Thyroid gland (tissue), 4 donors: Measurements from ENCODE around the gene LAPTM4A. TPM values are rescaled to one million over a fixed set of nuclear protein-coding genes. Genes with fewer than 3 reads are reported as not detected.

ENCODE experiments used
- DNase-seq, 2 donors: peaks; one replicate each; pipeline ENCODE4 v3.0.0-alpha.2; 2019
- H3K27ac ChIP-seq, 3 donors: fragments of 200-600 bp; sonication (generic); 1 replicate in 2 of 3; 2 replicates in 1 of 3; pipeline ENCODE4 v1.5.1; 2016 to 2019; ENCODE audit warnings: mild to moderate bottlenecking in 1 of 3, moderate library complexity in 1 of 3
- H3K27me3 ChIP-seq: fragments of 200-600 bp; sonication (generic); one replicate; pipeline ENCODE4 v1.5.1; 2019
- H3K36me3 ChIP-seq, 2 donors: fragments of 200-600 bp; sonication (generic); one replicate each; pipeline ENCODE4 v1.5.1; 2016 to 2019
- H3K4me1 ChIP-seq, 2 donors: fragments of 200-600 bp; sonication (generic); one replicate each; pipeline ENCODE4 v1.5.1; 2017 to 2019
- H3K4me3 ChIP-seq, 3 donors: fragments of 200-600 bp; sonication (generic); replicated peaks in 1 of 3; 1 replicate in 2 of 3; 2 replicates in 1 of 3; pipeline ENCODE4 v1.5.1; 2016; ENCODE audit warnings: mild to moderate bottlenecking in 1 of 3
- H3K9me3 ChIP-seq: fragments of 200-600 bp; sonication (generic); one replicate; pipeline ENCODE4 v1.5.1; 2017
- CTCF ChIP-seq, 6 experiments: fragments of 200-600 bp in 3 of 6; fragments of 450-650 bp in 3 of 6; sonication (generic) in 3 of 6; IDR thresholded peaks; one replicate each; pipeline ENCODE4 v1.5.1; 2016 to 2019; ENCODE audit warnings: antibody characterized with exemption in 6 of 6, mild to moderate bottlenecking in 2 of 6, inconsistent platforms in 1 of 6, moderate library complexity in 1 of 6
- POLR2A ChIP-seq, 2 donors: fragments of 450-650 bp; IDR thresholded peaks; one replicate each; pipeline ENCODE4 v1.6.1; 2017; ENCODE audit warnings: antibody characterized with exemption in 2 of 2, mild to moderate bottlenecking in 2 of 2, moderate library complexity in 1 of 2
- WGBS, 2 donors: methylation state at CpG; one replicate each; pipeline ENCODE4 v1.1.5; 2017; 5-methylcytosine and 5-hydroxymethylcytosine counted together
- intact Hi-C: fragments of 100-400 bp; cut with DNase I; formaldehyde crosslinking; loops from one replicate; pipeline ENCODE4 v1.15.1; 2023
- total RNA-seq, 4 donors: library from RNA; depleted of rRNA; stranded (reverse); fragments of >200 nt; gene quantifications; one replicate each; pipeline ENCODE4 v1.2.3, GENCODE V29; 2016

LAPTM4A gene
- total RNA-seq, 4 donors from 2014 or later: 159 to 300 (median 187) TPM

- intact Hi-C loops: no loop called here
- Histone ChIP-seq H3K27ac (no peak overlapping the region), H3K4me1 (no peaks in the 10 kb centered on the region), H3K4me3 (no peak overlapping the region), H3K36me3 (no peaks in the 10 kb centered on the region), H3K27me3 (no peaks in the 10 kb centered on the region), H3K9me3 (no peaks in the 10 kb centered on the region)
- TF ChIP-seq CTCF (IDR thresholded peaks at IDR 0.05) (no peak), POLR2A (IDR thresholded peaks at IDR 0.05) (no peak)
- WGBS, 2 donors: 65 to 80% methylated on average over 2 of the region's 2 CpGs
- DNase-seq: peak in 1 of 2 donors; percentile 26
Measured at GRCh38 chr2:20081841-20082240, 30.4 kb upstream of the LAPTM4A start.

- intact Hi-C loops: no loop called here
- 58 to 64% methylated on average over 5 to 8 of the region's 8 CpGs for WGBS, 2 donors
- no peak for DNase-seq
Measured at GRCh38 chr2:20080839-20081415, 29.5 kb upstream of the LAPTM4A start.

GRCh38 chr2:20080428-20080827 lies 29.0 kb upstream of the LAPTM4A start:
- Histone ChIP-seq H3K36me3 (no peaks in the 10 kb centered on the region), H3K4me3 (no peak overlapping the region), H3K27ac (no peak overlapping the region), H3K4me1 (no peaks in the 10 kb centered on the region), H3K27me3 (no peaks in the 10 kb centered on the region), H3K9me3 (no peaks in the 10 kb centered on the region)
- WGBS, 2 donors: 89 to 90% methylated on average over 10 of the region's 10 CpGs
- intact Hi-C loops: no loop called here
- no peak for TF ChIP-seq CTCF (IDR thresholded peaks at IDR 0.05)
- no peak for TF ChIP-seq POLR2A (IDR thresholded peaks at IDR 0.05)
- no peak for DNase-seq

More at GRCh38 chr2:20080839-20081415, 29.5 kb upstream of the LAPTM4A start:
- no peaks in the 10 kb centered on the region for H3K27me3 ChIP-seq
- no peak overlapping the region for H3K27ac ChIP-seq
- no peaks in the 10 kb centered on the region for H3K36me3 ChIP-seq
- TF ChIP-seq CTCF (IDR thresholded peaks at IDR 0.05): no peak
- TF ChIP-seq POLR2A (IDR thresholded peaks at IDR 0.05): no peak
- no peak overlapping the region for H3K4me3 ChIP-seq
- no peaks in the 10 kb centered on the region for H3K9me3 ChIP-seq
- no peaks in the 10 kb centered on the region for H3K4me1 ChIP-seq

- no peaks in the 10 kb centered on the region for H3K36me3 ChIP-seq
- no peak for DNase-seq
- intact Hi-C loops: no loop called here
- no peak for TF ChIP-seq CTCF (IDR thresholded peaks at IDR 0.05)
- TF ChIP-seq POLR2A (IDR thresholded peaks at IDR 0.05): no peak
- no peak overlapping the region for H3K4me3 ChIP-seq
- 85 to 89% methylated on average over 4 to 6 of the region's 6 CpGs for WGBS, 2 donors
- H3K4me1 ChIP-seq: no peaks in the 10 kb centered on the region
- H3K27me3 ChIP-seq: no peaks in the 10 kb centered on the region
- no peak overlapping the region for H3K27ac ChIP-seq
- H3K9me3 ChIP-seq: no peaks in the 10 kb centered on the region
Measured at GRCh38 chr2:20079546-20080115, 28.2 kb upstream of the LAPTM4A start.

- TF ChIP-seq POLR2A (IDR thresholded peaks at IDR 0.05) (no peak), CTCF (IDR thresholded peaks at IDR 0.05) (no peak)
- H3K4me1 ChIP-seq: peaks cover 0 to 9% of the 10 kb centered on the region in 2 donors
- H3K27me3 ChIP-seq: no peaks in the 10 kb centered on the region
- 93 to 99% methylated on average over 4 of the region's 4 CpGs for WGBS, 2 donors
- intact Hi-C loops: no loop called here
- no peak overlapping the region for H3K4me3 ChIP-seq
- H3K9me3 ChIP-seq: no peaks in the 10 kb centered on the region
- H3K36me3 ChIP-seq: no peaks in the 10 kb centered on the region
- DNase-seq: no peak
- no peak overlapping the region for H3K27ac ChIP-seq
Measured at GRCh38 chr2:20077411-20077940, 26.0 kb upstream of the LAPTM4A start.
